ENCODE data around the gene NME5. TPM values are rescaled to one million over a fixed set of nuclear protein-coding genes. Genes with fewer than 3 reads are reported as not detected.

The NME5 gene
- 13.2 TPM for polyA plus RNA-seq (2013, experiment 1 of 4)
- polyA plus RNA-seq (2013, experiment 2 of 4) = 10.7 TPM
- 8.9 TPM for polyA plus RNA-seq (2013, experiment 3 of 4)
- polyA plus RNA-seq (2013, experiment 4 of 4) = 12.5 TPM

- no peaks in the 10 kb centered on the region for H3K36me3 ChIP-seq (ENCODE audit: control insufficient read depth, insufficient read depth, low read length)
- no peaks in the 10 kb centered on the region for H3K4me1 ChIP-seq (ENCODE audit: control insufficient read depth, insufficient read depth, low read length)
Measured at GRCh38 chr5:138138949-138139780, at the start of gene NME5. NME5 (minus strand) TSS chr5:138139428; CDS start chr5:138138780, 648 bp downstream.

GRCh38 chr5:138188626-138189025 is 49.4 kb upstream of the NME5 start:
- Histone ChIP-seq H3K27me3 (ENCODE audit: control insufficient read depth, insufficient read depth, low read length, poor library complexity, severe bottlenecking) (no peaks in the 10 kb centered on the region), H3K4me3 (ENCODE audit: insufficient read depth, low read depth, low read length) (no peak overlapping the region), H3K9me3 (ENCODE audit: control insufficient read depth, low read length) (no peaks in the 10 kb centered on the region), H3K4me1 (ENCODE audit: control insufficient read depth, insufficient read depth, low read length) (no peaks in the 10 kb centered on the region), H3K36me3 (ENCODE audit: control insufficient read depth, insufficient read depth, low read length) (peaks cover 78% of the 10 kb centered on the region), H3K27ac (ENCODE audit: insufficient read depth, low read depth, low read length, poor library complexity, severe bottlenecking) (no peak overlapping the region)
- 92 to 94% methylated on average over 3 of the region's 3 CpGs for WGBS, 2 experiments

More at GRCh38 chr5:138138949-138139780, at the start of gene NME5:
- Histone ChIP-seq H3K9me3 (ENCODE audit: control insufficient read depth, low read length) (no peaks in the 10 kb centered on the region), H3K27ac (ENCODE audit: insufficient read depth, low read depth, low read length, poor library complexity, severe bottlenecking) (no peak within 1 kb of the TSS), H3K4me3 (ENCODE audit: insufficient read depth, low read depth, low read length) (peak within 1 kb of the TSS; percentile 72), H3K27me3 (ENCODE audit: control insufficient read depth, insufficient read depth, low read length, poor library complexity, severe bottlenecking) (no peaks in the 10 kb centered on the region)
- WGBS, 2 experiments = 4 to 5% methylated on average over 31 of the region's 31 CpGs

- no peaks in the 10 kb centered on the region for H3K27me3 ChIP-seq (ENCODE audit: control insufficient read depth, insufficient read depth, low read length, poor library complexity, severe bottlenecking)
- peaks cover 87% of the 10 kb centered on the region for H3K36me3 ChIP-seq (ENCODE audit: control insufficient read depth, insufficient read depth, low read length)
- no peaks in the 10 kb centered on the region for H3K4me1 ChIP-seq (ENCODE audit: control insufficient read depth, insufficient read depth, low read length)
- WGBS, 2 experiments = 83 to 91% methylated on average over 2 of the region's 2 CpGs
- H3K9me3 ChIP-seq (ENCODE audit: control insufficient read depth, low read length) = no peaks in the 10 kb centered on the region
- no peak overlapping the region for H3K4me3 ChIP-seq (ENCODE audit: insufficient read depth, low read depth, low read length)
- no peak overlapping the region for H3K27ac ChIP-seq (ENCODE audit: insufficient read depth, low read depth, low read length, poor library complexity, severe bottlenecking)
Measured at GRCh38 chr5:138186002-138186447, 46.8 kb upstream of the NME5 start.

- Histone ChIP-seq H3K4me3 (ENCODE audit: insufficient read depth, low read depth, low read length) (no peak overlapping the region), H3K9me3 (ENCODE audit: control insufficient read depth, low read length) (no peaks in the 10 kb centered on the region), H3K4me1 (ENCODE audit: control insufficient read depth, insufficient read depth, low read length) (no peaks in the 10 kb centered on the region), H3K36me3 (ENCODE audit: control insufficient read depth, insufficient read depth, low read length) (peaks cover 62% of the 10 kb centered on the region), H3K27me3 (ENCODE audit: control insufficient read depth, insufficient read depth, low read length, poor library complexity, severe bottlenecking) (no peaks in the 10 kb centered on the region), H3K27ac (ENCODE audit: insufficient read depth, low read depth, low read length, poor library complexity, severe bottlenecking) (no peak overlapping the region)
- WGBS, 2 experiments = 93 to 95% methylated on average over 6 of the region's 6 CpGs
Measured at GRCh38 chr5:138182808-138183207, 43.6 kb upstream of the NME5 start.

GRCh38 chr5:138180841-138181240 is 41.6 kb upstream of the NME5 start:
- H3K36me3 ChIP-seq (ENCODE audit: control insufficient read depth, insufficient read depth, low read length) = peaks cover 49% of the 10 kb centered on the region

GRCh38 chr5:138180183-138180782 is 41.1 kb upstream of the NME5 start:
- H3K4me3 ChIP-seq (ENCODE audit: insufficient read depth, low read depth, low read length) = peak overlapping the region; percentile 96
- no peak overlapping the region for H3K27ac ChIP-seq (ENCODE audit: insufficient read depth, low read depth, low read length, poor library complexity, severe bottlenecking)
- no peaks in the 10 kb centered on the region for H3K9me3 ChIP-seq (ENCODE audit: control insufficient read depth, low read length)
- no peaks in the 10 kb centered on the region for H3K27me3 ChIP-seq (ENCODE audit: control insufficient read depth, insufficient read depth, low read length, poor library complexity, severe bottlenecking)
- H3K36me3 ChIP-seq (ENCODE audit: control insufficient read depth, insufficient read depth, low read length) = peaks cover 44% of the 10 kb centered on the region
- WGBS, 2 experiments = 71 to 77% methylated on average over 5 of the region's 5 CpGs
- no peaks in the 10 kb centered on the region for H3K4me1 ChIP-seq (ENCODE audit: control insufficient read depth, insufficient read depth, low read length)

More at GRCh38 chr5:138180841-138181240, 41.6 kb upstream of the NME5 start:
- Histone ChIP-seq H3K4me3 (ENCODE audit: insufficient read depth, low read depth, low read length) (no peak overlapping the region), H3K27me3 (ENCODE audit: control insufficient read depth, insufficient read depth, low read length, poor library complexity, severe bottlenecking) (no peaks in the 10 kb centered on the region), H3K9me3 (ENCODE audit: control insufficient read depth, low read length) (no peaks in the 10 kb centered on the region), H3K4me1 (ENCODE audit: control insufficient read depth, insufficient read depth, low read length) (no peaks in the 10 kb centered on the region), H3K27ac (ENCODE audit: insufficient read depth, low read depth, low read length, poor library complexity, severe bottlenecking) (no peak overlapping the region)
- 93 to 96% methylated on average over 5 of the region's 5 CpGs for WGBS, 2 experiments

GRCh38 chr5:138179277-138179857 is 40.1 kb upstream of the NME5 start:
- H3K4me1 ChIP-seq (ENCODE audit: control insufficient read depth, insufficient read depth, low read length) = no peaks in the 10 kb centered on the region
- H3K27me3 ChIP-seq (ENCODE audit: control insufficient read depth, insufficient read depth, low read length, poor library complexity, severe bottlenecking) = no peaks in the 10 kb centered on the region
- peaks cover 39% of the 10 kb centered on the region for H3K36me3 ChIP-seq (ENCODE audit: control insufficient read depth, insufficient read depth, low read length)
- H3K9me3 ChIP-seq (ENCODE audit: control insufficient read depth, low read length) = no peaks in the 10 kb centered on the region
- peak overlapping the region; percentile 96 for H3K4me3 ChIP-seq (ENCODE audit: insufficient read depth, low read depth, low read length)
- H3K27ac ChIP-seq (ENCODE audit: insufficient read depth, low read depth, low read length, poor library complexity, severe bottlenecking) = peak overlapping the region; percentile 93
- 0% methylated on average over 23 of the region's 23 CpGs for WGBS, 2 experiments

- WGBS, 2 experiments = 0% methylated on average over 41 of the region's 41 CpGs
- Histone ChIP-seq H3K36me3 (ENCODE audit: control insufficient read depth, insufficient read depth, low read length) (peaks cover 33% of the 10 kb centered on the region), H3K4me3 (ENCODE audit: insufficient read depth, low read depth, low read length) (peak within 1 kb of the TSS; percentile 96), H3K27ac (ENCODE audit: insufficient read depth, low read depth, low read length, poor library complexity, severe bottlenecking) (peak within 1 kb of the TSS; percentile 93), H3K4me1 (ENCODE audit: control insufficient read depth, insufficient read depth, low read length) (no peaks in the 10 kb centered on the region), H3K27me3 (ENCODE audit: control insufficient read depth, insufficient read depth, low read length, poor library complexity, severe bottlenecking) (no peaks in the 10 kb centered on the region), H3K9me3 (ENCODE audit: control insufficient read depth, low read length) (no peaks in the 10 kb centered on the region)
Measured at GRCh38 chr5:138178516-138179276, 39.5 kb upstream of the NME5 start, which contains the start of the genes BRD8 and KIF20A. BRD8 (minus strand) TSS chr5:138178630; CDS start chr5:138178614, 16 bp downstream. KIF20A (plus strand) TSS chr5:138179112; CDS start chr5:138179681, 569 bp downstream.

- Histone ChIP-seq H3K4me1 (ENCODE audit: control insufficient read depth, insufficient read depth, low read length) (no peaks in the 10 kb centered on the region), H3K9me3 (ENCODE audit: control insufficient read depth, low read length) (no peaks in the 10 kb centered on the region), H3K27me3 (ENCODE audit: control insufficient read depth, insufficient read depth, low read length, poor library complexity, severe bottlenecking) (no peaks in the 10 kb centered on the region), H3K4me3 (ENCODE audit: insufficient read depth, low read depth, low read length) (peak overlapping the region; percentile 96), H3K27ac (ENCODE audit: insufficient read depth, low read depth, low read length, poor library complexity, severe bottlenecking) (peak overlapping the region; percentile 93), H3K36me3 (ENCODE audit: control insufficient read depth, insufficient read depth, low read length) (peaks cover 26% of the 10 kb centered on the region)
- WGBS, 2 experiments = 0% methylated on average over 16 of the region's 16 CpGs
Measured at GRCh38 chr5:138177941-138178515, 38.8 kb upstream of the NME5 start.
